Measurements from ENCODE around the gene SAMD14. TPM values are rescaled to one million over a fixed set of nuclear protein-coding genes. Genes with fewer than 3 reads are reported as not detected.

SAMD14 gene
- total and polyA plus RNA-seq, 10 of the 15 experiments (the other 5 are each of a cell fraction or from before 2014, with no cell fraction given), result 0.06 to 1.7 (median 0.25) TPM; not detected in 3

DNA sequence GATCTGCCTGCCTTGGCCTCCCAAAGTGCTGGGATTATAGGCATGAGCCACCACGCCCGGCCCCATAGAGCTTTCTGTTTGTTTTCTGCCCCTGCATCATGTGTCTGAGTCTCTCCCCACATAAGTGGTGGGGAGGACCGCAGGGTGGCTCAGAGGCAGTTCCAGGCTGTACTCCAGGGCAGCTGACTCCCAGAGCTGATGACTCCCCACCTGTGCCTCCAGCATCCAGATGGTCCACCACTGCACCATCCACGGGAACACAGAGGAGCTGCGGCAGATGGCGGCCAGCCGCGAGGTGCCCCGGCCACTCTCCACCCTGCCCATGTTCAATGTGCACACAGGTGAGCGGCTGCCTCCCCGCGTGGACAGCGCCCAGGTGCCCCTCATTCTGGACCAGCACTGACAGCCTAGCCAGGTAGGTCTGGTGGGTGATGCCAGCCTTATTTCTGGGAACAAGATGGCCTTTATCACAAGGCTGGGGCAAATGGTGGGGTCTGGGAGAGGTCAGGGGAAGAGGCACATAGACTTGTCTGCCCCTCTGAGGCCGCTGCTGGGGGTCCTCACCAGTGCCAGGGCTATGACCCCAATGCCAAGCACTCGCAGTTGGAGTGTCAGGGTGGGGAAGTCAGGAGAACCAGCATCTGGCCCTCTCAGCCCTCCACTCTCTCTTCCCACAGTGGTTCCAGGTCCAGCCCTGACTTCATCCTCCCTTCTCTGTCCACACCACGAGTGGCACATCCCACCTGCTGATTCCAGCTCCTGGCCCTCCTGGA is 45.3 kb upstream of the SAMD14 start:
- H3K27me3 ChIP-seq (replicated peaks in 1 of 2; ENCODE audit: control insufficient read depth in 2 of 2, insufficient read depth in 2 of 2, low read length in 1 of 2), result no peaks in the 10 kb centered on the region
- DNase-seq (ENCODE audit: low read depth, low spot score) (no peak), FAIRE-seq (no peak), ATAC-seq (no peak)
- H3K79me2 ChIP-seq (ENCODE audit: control insufficient read depth, insufficient read depth, low read length), result no peaks in the 10 kb centered on the region
- ChIA-PET CTCF (interaction anchor here (1.3 to 17.0 kb wide), 4 partner anchors 14 to 99 kb away, joined by 3 to 514 read pairs (median 12); partner anchors contain the start of gene TMEM92), SMC1A (ENCODE audit: uncharacterized antibody, unreplicated experiment) (interaction anchor here (2.1 kb wide), 1 partner anchor 40 kb away, joined by 5 read pairs; no protein-coding TSS in a partner anchor), POLR2A (interaction anchor here (0.5 kb wide), 1 partner anchor 542 kb away, joined by 4 read pairs; no protein-coding TSS in a partner anchor), RAD21 (ENCODE audit: unreplicated experiment) (interaction anchor here (1.9 kb wide), 1 partner anchor 21 kb away, joined by 8 read pairs; no protein-coding TSS in a partner anchor)
- H4K20me1 ChIP-seq (ENCODE audit: control insufficient read depth, insufficient read depth), result no peaks in the 10 kb centered on the region
- BruUV-seq (replicated peaks), result no TSS peak
- intact Hi-C loops (cut with micrococcal nuclease; ENCODE audit: unreplicated experiment) (no loop called here), in situ Hi-C loops (cut with MboI) (no loop called here)
- H3K4me2 ChIP-seq (ENCODE audit: control insufficient read depth, insufficient read depth), result no peak overlapping the region
- no peaks in the 10 kb centered on the region for H3K9me3 ChIP-seq (replicated peaks; ENCODE audit: control insufficient read depth, insufficient read depth, low read length)
- H3K36me3 ChIP-seq (ENCODE audit: control insufficient read depth in 2 of 2, insufficient read depth in 2 of 2, low read length in 1 of 2), result no peaks in the 10 kb centered on the region
- peaks cover 18% of the 10 kb centered on the region for H3K4me1 ChIP-seq (ENCODE audit: control insufficient read depth, insufficient read depth, low read length)
- 59% methylated on average over 16 of the region's 16 CpGs for WGBS (ENCODE audit: insufficient coverage, insufficient replicate concordance, low lambda C conversion rate, missing lambda C conversion rate)
- no peak overlapping the region for H3K9ac ChIP-seq (ENCODE audit: control insufficient read depth, insufficient read depth, low read length)
- no peak overlapping the region for H2AFZ ChIP-seq (ENCODE audit: control insufficient read depth, low read depth, low read length)
- TF ChIP-seq, protein P1, sequence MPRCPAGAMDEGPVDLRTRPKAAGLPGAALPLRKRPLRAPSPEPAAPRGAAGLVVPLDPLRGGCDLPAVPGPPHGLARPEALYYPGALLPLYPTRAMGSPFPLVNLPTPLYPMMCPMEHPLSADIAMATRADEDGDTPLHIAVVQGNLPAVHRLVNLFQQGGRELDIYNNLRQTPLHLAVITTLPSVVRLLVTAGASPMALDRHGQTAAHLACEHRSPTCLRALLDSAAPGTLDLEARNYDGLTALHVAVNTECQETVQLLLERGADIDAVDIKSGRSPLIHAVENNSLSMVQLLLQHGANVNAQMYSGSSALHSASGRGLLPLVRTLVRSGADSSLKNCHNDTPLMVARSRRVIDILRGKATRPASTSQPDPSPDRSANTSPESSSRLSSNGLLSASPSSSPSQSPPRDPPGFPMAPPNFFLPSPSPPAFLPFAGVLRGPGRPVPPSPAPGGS (IDR thresholded peaks at IDR 0.05; ENCODE audit: borderline replicate concordance, insufficient read depth, low read depth, low read length, poor library complexity, severe bottlenecking), result no peak
- TF ChIP-seq, protein P2, sequence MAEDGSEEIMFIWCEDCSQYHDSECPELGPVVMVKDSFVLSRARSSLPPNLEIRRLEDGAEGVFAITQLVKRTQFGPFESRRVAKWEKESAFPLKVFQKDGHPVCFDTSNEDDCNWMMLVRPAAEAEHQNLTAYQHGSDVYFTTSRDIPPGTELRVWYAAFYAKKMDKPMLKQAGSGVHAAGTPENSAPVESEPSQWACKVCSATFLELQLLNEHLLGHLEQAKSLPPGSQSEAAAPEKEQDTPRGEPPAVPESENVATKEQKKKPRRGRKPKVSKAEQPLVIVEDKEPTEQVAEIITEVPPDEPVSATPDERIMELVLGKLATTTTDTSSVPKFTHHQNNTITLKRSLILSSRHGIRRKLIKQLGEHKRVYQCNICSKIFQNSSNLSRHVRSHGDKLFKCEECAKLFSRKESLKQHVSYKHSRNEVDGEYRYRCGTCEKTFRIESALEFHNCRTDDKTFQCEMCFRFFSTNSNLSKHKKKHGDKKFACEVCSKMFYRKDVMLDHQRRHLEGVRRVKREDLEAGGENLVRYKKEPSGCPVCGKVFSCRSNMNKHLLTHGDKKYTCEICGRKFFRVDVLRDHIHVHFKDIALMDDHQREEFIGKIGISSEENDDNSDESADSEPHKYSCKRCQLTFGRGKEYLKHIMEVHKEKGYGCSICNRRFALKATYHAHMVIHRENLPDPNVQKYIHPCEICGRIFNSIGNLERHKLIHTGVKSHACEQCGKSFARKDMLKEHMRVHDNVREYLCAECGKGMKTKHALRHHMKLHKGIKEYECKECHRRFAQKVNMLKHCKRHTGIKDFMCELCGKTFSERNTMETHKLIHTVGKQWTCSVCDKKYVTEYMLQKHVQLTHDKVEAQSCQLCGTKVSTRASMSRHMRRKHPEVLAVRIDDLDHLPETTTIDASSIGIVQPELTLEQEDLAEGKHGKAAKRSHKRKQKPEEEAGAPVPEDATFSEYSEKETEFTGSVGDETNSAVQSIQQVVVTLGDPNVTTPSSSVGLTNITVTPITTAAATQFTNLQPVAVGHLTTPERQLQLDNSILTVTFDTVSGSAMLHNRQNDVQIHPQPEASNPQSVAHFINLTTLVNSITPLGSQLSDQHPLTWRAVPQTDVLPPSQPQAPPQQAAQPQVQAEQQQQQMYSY (CRISPR knock-in tag; IDR thresholded peaks at IDR 0.05), result no peak
- TF ChIP-seq BCL11A (IDR thresholded peaks at IDR 0.05; ENCODE audit: low read depth, low read length) (no peak), EGR1 (IDR thresholded peaks at IDR 0.05; ENCODE audit: borderline replicate concordance in 1 of 2, low read depth in 2 of 2, low read length in 2 of 2) (no peak), POU2F2 (IDR thresholded peaks at IDR 0.05; ENCODE audit: borderline replicate concordance, low read depth, low read length) (no peak), RFX5 (IDR thresholded peaks at IDR 0.05; ENCODE audit: low read depth, low read length) (no peak), ASH2L (IDR thresholded peaks at IDR 0.05; ENCODE audit: borderline replicate concordance, low read depth) (no peak), CBX3 (IDR thresholded peaks at IDR 0.05; ENCODE audit: borderline replicate concordance, low read depth) (no peak), TCF7 (IDR thresholded peaks at IDR 0.05; ENCODE audit: borderline replicate concordance) (no peak), SMC3 (IDR thresholded peaks at IDR 0.05; ENCODE audit: borderline replicate concordance, low read length) (no peak)
- H3K27ac ChIP-seq (ENCODE audit: control insufficient read depth, insufficient read depth), result no peak overlapping the region
- no peak overlapping the region for H3K4me3 ChIP-seq

All from GM12878 (cell line).